Stimulated activated CD8-positive, alpha-beta memory T cell treated with anti-CD3 and anti-CD28 coated beads, Interleukin-2, amount 100 ng/mL, for 1 hour (primary cell): ENCODE data around the gene ATP8A2.
"Not testable (repeated sequence)": the region's sequence is repeated elsewhere in the genome, so short reads cannot be mapped to it uniquely, and the experiment has no call there.

Experiments used
- DNase-seq, 2 donors: peaks; one replicate each; pipeline ENCODE4 v3.0.0-alpha.2; 2020; ENCODE audit warnings: low read depth in 2 of 2

ATP8A2 gene

GRCh38 chr13:26072335-26072734, 700.6 kb downstream of the ATP8A2 start:
- not testable (repeated sequence) for DNase-seq

GRCh38 chr13:26074706-26075105, 702.9 kb downstream of the ATP8A2 start:
- no peak for DNase-seq
